IPS-NIHi7 (cell line): ENCODE results near the gene MXD4.
"Not testable (repeated sequence)": the region's sequence is repeated elsewhere in the genome, so short reads cannot be mapped to it uniquely, and the experiment has no call there.

Source experiments
- DNase-seq: peaks from one replicate; pipeline ENCODE4 v3.0.0; 2012; ENCODE audit warnings: mixed read lengths; ENCODE audit errors: extremely low spot score

MXD4 gene

GRCh38 chr4:2275546-2276251 is 13.8 kb upstream of the MXD4 start:
- DNase-seq = no peak

- not testable (repeated sequence) for DNase-seq
Observed at GRCh38 chr4:2275044-2275397, 13.1 kb upstream of the MXD4 start.

GRCh38 chr4:2274320-2275043 is 12.6 kb upstream of the MXD4 start:
- no peak for DNase-seq

- DNase-seq = no peak
Observed at GRCh38 chr4:2273657-2274319, 11.9 kb upstream of the MXD4 start.

GRCh38 chr4:2273221-2273620 is 11.3 kb upstream of the MXD4 start:
- DNase-seq = no peak

- no peak for DNase-seq
Observed at GRCh38 chr4:2272828-2273120, 10.9 kb upstream of the MXD4 start.

- no peak for DNase-seq
Observed at GRCh38 chr4:2272026-2272827, 10.3 kb upstream of the MXD4 start.

- DNase-seq = no peak
Observed at GRCh38 chr4:2271279-2272025, 9.5 kb upstream of the MXD4 start.

- no peak for DNase-seq
Observed at GRCh38 chr4:2270341-2271165, 8.6 kb upstream of the MXD4 start.

- no peak for DNase-seq
Observed at GRCh38 chr4:2269618-2270163, 7.8 kb upstream of the MXD4 start.

GRCh38 chr4:2269206-2269531 is 7.3 kb upstream of the MXD4 start:
- DNase-seq = peak; percentile 27

GRCh38 chr4:2268357-2269205 is 6.7 kb upstream of the MXD4 start:
- DNase-seq = no peak

GRCh38 chr4:2267841-2268240 is 5.9 kb upstream of the MXD4 start:
- DNase-seq = no peak

GRCh38 chr4:2267320-2267811 is 5.5 kb upstream of the MXD4 start:
- DNase-seq = no peak

GRCh38 chr4:2266821-2267220 is 4.9 kb upstream of the MXD4 start:
- no peak for DNase-seq

- DNase-seq = no peak
Observed at GRCh38 chr4:2266181-2266580, 4.3 kb upstream of the MXD4 start.

GRCh38 chr4:2265113-2266110 is 3.5 kb upstream of the MXD4 start:
- DNase-seq = no peak

- DNase-seq = no peak
Observed at GRCh38 chr4:2264481-2265041, 2.7 kb upstream of the MXD4 start.
